NCI-H2171 (cell line): ENCODE results near the gene SDK2.

Experiments
- DNase-seq: peaks from one replicate; lab custom pipeline; 2025; lab: John Stamatoyannopoulos, UW

Gene SDK2

DNA sequence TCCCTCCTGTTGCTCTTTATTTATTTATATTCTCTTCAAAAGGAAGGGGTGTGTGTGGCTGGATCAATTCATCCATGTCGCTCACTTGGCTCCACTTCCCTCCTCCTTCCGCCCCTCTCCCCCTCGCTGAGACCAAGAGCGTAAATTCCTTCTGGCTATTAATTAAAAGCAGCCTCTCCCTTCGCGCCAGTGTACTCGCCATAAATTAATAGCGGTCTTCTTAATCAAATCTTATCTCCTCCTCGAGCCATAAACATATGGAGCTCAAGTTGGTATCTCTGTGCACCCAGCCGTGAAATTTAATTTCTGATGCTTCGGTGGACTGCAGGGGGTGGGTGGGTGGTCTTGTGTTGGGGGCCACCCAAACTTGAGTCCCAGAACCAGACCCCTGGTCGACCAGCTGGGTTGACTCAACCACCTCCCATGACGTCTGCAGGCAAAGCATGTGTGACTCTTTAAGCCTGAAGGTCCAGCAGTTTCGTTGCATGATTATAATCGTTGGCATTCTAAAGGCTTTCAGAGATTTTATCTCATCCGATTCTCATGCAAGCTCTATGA lies 57.9 kb downstream of the SDK2 start:
- no peak for DNase-seq

DNA sequence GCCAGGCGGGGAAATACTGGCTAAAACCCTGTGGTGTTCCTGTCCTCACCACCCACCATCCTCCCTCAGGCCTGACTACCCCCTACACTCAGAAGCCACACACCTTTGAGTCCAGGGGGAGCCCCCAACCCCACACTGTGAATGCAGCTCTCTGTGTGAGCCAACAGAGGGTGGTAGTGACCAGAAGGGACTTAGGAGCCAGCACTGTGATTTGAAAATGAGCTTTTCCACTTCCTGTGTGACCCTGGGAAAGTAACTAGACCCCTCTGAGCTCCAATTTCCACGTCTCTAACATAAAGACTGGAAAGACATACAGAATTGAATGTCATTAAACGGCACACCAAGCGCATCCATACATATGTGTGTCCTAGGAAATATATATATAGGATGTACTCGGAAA lies 58.7 kb downstream of the SDK2 start:
- DNase-seq, result no peak

DNA sequence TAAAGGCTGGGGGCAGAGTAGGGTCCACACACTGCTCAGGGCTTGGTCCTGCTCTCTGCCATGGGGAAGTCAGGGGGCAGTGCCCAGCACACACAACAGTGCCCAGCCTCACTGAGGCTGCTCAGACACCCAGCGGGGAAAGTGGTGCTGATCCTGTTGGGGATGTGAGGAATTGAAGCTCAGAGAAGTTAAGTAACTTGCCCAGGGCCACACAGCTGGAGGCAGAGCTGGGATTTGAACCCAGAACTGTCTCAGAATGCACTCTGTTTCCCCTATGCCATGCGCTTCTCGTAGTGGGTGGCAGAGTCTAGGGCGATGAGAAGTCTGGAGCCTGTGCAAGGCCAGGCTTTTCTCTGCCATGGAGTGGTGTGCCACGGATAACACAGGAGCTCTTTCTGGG lies 59.3 kb downstream of the SDK2 start:
- no peak for DNase-seq

DNA sequence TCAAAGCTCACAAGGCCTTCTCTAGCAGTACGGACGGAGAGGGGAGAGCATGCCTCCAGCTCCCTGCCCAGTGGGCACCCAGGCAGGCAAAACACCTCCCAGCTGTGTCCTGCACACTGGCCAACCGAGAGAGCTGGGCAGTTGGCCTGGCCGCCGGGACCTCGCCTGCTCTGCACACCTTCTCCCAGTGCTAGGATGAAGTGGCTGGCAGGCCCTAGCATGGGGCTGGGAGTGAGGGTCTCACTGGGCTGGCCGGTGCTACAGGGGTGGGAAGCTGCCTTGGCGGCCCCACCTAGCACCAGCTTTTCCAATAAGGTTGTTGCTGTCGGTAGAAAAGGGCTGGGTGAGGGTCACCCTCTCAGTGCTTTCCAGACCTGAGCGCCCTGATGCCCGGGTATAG lies 60.2 kb downstream of the SDK2 start:
- DNase-seq, result no peak

- no peak for DNase-seq
Measured at GRCh38 chr17:73582821-73583220, 61.4 kb downstream of the SDK2 start.

- DNase-seq, result no peak
Measured at GRCh38 chr17:73582359-73582758, 61.9 kb downstream of the SDK2 start.

DNA sequence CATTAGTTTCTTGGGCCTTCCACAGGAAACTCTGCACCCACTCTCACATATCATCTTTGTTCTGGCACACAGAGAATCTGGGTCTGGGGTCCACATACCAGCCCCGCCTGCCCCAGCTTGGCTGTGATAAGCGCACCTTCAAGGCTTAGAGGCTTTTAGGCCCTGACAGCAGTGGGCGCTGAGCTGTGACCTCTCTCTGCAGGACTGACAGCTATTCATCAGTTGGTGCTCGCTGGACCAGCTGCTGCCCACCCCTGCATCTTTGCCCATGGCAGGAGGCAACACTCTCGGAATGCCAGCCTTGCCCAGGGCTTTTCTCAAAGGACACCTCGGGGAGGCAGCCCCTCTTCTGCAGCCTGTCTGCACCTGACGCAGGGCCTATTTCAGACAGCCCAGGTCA lies 62.9 kb downstream of the SDK2 start:
- DNase-seq, result no peak

DNA sequence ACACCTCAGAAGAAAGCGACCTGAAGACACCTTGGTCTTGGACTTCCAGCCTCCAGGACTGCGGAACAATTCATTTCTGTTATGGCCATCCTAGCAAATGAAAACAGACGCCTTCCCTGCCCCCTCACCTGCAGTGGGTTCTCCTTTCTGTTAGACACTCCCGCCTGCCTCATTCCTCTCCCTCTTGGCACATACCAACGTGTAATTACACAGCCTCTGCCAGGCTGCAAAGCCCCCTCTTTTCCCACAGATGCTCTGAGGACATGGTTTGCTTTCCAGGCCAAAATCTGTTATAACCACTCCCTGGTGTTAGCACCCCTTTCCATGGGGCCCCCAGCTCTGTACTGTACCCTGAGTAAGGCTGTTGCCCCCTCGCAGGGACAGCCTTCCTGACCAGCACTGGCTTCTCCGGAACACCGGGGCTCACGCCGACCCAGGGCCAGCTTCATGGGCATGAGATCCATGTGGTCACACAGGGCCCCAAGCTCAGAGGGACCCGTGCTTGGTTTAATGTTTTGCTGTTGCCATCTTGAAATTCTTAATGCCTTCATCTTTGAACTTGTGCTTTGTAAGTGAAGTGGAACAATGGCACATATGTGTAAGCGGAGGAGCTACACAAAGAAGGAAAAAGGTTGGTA lies 64.1 kb downstream of the SDK2 start:
- DNase-seq, result no peak

DNA sequence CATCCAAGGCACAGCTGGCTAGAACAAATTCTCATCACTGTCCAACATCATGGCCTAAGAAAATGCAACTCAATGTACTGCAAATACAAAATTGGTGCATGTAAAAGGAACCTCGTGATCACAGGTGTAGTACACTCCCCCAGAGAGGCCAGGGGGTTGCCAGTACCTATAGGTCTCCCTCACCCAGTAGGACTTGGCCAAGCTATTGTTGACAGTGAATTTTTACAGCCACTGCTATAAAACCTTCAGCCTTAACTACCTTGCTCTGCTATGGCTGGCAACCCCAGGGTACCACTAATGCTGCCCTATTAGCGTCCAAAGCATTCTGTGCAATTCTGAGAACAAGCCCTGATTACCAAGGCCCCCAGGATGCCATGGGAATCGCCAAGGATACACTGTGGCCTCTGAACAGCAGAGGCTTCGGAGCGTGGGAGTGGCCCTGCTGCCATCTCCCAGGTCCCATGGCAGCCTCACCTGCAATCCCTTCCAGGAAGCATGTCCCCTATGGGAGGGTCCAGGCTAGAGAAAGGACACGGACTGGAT lies 67.6 kb downstream of the SDK2 start:
- DNase-seq, result no peak

GRCh38 chr17:73575470-73576221 lies 68.6 kb downstream of the SDK2 start:
- DNase-seq, result no peak

DNA sequence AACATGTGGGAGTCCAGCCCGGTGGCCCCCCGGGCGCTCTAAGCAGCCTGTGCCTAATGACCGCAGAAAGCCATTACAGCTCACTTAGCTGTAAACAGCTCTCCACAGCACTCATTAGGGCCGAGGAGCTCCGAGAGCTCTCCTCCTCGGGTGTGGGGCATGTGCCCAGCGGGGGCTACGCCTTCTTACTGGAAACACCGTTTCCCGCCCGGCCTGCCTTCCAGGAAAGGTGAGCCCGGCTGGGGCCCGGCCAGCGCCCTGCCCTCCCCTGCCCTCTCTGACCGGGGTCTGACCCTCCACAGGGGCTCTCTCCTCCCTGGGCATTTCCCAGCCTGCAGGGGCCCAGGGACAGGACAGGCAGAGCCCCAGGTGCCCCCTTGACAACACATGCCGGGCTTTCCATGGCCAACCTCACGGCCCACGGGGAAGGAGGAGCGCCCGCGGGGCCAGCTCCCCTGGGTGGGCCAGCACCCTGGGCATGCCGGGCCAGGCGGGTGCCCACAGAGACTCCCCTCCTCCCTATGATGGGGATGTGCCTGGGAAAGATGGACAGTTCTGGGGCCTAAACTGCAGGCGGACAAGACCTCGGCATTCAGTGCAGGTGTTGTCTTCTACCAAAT lies 72.6 kb downstream of the SDK2 start:
- DNase-seq, result no peak

DNA sequence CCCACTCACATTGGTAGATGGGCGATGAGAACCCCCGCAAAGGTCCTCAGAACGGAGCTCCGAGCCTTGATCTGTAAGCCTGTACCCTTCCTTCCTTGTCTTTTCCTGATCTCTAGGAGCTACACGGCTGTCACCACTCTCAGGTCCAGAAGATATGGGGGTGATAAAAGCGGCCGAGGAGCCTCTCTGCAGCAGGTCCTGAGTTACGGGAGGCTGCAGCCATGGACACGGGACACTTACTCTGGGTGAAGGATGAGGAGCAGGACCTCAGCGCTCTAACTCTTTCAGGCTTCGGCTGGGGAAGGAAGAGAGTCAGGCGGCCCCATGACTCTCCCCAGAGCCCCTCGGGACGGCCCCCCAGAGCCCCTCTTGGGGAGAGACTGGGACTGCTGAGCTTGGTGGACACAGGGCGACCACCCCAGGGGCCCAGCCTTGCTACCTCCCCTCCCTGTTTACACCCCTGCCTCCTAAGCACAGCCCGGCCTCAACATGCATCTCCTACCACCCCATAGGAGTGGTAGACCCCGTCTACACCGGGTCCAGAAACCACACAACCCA lies 74.4 kb downstream of the SDK2 start:
- no peak for DNase-seq

DNA sequence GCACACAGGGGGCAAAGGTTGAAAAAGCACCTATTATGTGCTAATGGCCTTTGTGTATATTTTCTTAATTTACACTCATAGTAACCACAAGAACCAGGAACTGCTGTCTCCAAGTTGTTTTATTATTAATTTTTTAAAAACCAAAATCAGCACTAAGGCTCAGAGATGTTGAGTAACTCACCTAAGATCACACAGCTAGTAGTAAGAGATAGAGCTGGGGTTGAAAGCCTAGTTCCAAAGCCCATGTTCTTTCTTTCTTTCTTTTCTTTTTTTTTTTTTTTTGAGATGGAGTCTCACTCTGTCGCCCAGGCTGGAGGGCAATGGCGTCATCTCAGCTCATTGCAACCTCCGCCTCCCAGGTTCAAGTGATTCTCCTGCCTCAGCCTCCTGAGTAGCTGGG lies 75.3 kb downstream of the SDK2 start:
- no peak for DNase-seq

GRCh38 chr17:73566905-73567782 lies 77.1 kb downstream of the SDK2 start:
- no peak for DNase-seq

DNA sequence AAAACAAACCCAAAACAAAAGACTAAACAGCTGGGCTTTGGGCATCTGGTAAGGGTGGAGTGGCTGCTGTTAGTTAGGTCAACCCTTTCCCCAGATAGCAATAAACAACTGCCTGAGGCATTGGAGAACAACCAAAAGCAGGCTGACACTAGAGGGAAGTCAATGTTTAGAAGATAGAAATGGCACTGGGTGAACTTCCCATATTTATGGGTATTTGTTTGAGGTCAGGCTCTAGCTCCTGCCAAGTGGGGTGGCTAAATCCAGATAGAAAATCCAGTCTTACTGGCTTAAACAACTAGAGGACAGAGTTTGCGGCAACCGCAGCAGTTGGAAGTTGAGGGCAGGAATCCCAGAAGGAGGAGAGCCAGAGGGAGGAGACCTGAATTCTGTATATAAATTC lies 79.4 kb downstream of the SDK2 start:
- no peak for DNase-seq

GRCh38 chr17:73562896-73563295 lies 81.3 kb downstream of the SDK2 start:
- DNase-seq, result no peak

DNA sequence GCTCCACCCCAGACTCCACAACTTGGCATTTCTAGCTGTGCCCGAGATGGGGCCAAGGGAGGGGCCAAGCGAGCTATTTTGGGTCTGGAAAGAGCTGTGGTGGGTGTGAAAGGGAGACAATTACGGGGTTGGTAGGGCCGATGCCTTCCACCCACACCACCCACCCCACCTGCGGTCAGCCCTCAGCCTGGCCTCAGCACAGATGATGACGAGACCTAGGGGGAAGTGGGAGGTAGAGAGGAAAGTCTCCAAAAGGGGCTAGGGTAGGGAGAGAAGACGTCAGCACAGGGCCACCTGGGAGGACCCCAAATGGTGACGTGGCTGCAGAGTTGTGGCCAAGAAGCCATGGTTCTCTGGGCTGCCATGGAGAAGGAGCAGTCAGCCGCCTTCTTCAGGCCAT lies 83.1 kb downstream of the SDK2 start:
- DNase-seq, result no peak

DNA sequence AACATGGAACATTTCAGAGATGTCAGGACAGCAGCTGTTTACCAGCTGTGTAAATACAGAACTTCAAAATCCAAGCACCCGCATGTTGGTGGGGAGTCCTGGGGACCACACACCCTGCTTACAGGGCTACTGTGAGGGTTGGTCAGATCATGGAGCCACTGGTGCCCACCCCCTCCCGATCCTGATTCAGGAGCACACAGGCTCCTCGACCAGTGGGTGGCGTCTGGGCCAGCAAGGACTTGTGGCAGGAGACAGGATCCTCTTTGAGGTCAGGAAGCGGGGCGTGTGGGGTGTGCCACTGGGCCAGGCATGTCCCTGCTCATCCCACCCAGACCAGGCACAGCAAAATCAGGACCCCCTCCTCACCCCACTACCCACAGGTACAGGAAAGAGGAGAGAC lies 83.6 kb downstream of the SDK2 start:
- DNase-seq, result no peak

GRCh38 chr17:73559532-73559931 lies 84.7 kb downstream of the SDK2 start:
- DNase-seq, result no peak

GRCh38 chr17:73555199-73555960 lies 88.9 kb downstream of the SDK2 start:
- DNase-seq, result peak; percentile 22

DNA sequence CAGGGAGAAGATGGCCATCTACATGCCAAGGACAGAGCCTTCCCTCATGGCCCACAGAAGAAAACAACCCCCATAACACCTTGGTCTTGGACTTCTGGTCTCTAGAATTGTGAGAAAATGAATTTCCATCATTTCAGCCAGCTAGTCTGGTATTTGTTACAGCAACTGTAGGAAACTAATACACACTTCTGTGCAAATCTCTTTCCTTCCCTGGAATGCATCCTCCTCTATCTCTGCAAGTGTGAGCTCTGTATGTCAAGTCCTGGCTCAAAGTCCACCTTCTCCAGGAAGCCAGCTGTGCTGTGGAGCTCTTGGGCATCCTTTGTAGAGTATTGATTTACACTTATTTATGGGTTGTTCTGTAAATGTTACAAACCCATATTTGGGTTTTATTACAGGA lies 89.7 kb downstream of the SDK2 start:
- DNase-seq, result no peak
